K562 (cell line): ENCODE data around the gene SASH3. TPM values are rescaled to one million over a fixed set of nuclear protein-coding genes. Genes with fewer than 3 reads are reported as not detected.

Source experiments
- ATAC-seq: fragments of 200-7000 bp; cut with Tn5 transposase; 3 replicates; pipeline ENCODE4 v1.9.1; 2020; ENCODE audit warnings: moderate library complexity
- BruUV-seq: library from RNA; stranded (reverse); fragments of 400-500 nt; replicated peaks from 2 replicates; lab custom pipeline; 2021; lab: Mats Ljungman, UMichigan
- CTCF ChIA-PET: fragments of 300-600 bp; formaldehyde crosslinking; extraction: SDS; loops from one replicate; lab custom pipeline; 2021; ENCODE audit warnings: low intra/inter-chr PET ratio; lab: Yijun Ruan, JAX
- POLR2A ChIA-PET: fragments of 300-600, 350-650 bp; sonication (Branson Sonifier 250); formaldehyde crosslinking; extraction: SDS; loops from one replicate; lab custom pipeline; 2021; ENCODE audit warnings: antibody characterized with exemption, inconsistent platforms; lab: Yijun Ruan, JAX
- DNase-seq, 4 experiments: peaks; one replicate each; pipeline versions ENCODE4 v3.0.0 to v3.0.0-alpha.2; 2011 to 2018; ENCODE audit warnings: low spot score in 3 of 4, mixed read lengths in 3 of 4; ENCODE audit errors: extremely low read depth in 1 of 4
- FAIRE-seq: peaks from 2 replicates; lab custom pipeline; 2011; peaks lifted over from hg19 to GRCh38; lab: Jason Lieb, UNC
- H2AFZ ChIP-seq: 2 replicates; pipeline ENCODE4 v1.6.0; 2011; ENCODE audit warnings: low read depth, low read length, control low read depth, inconsistent platforms
- H3K27ac ChIP-seq: fragments of 200-600 bp; 3 replicates; pipeline ENCODE4 v1.8.0; 2011; ENCODE audit warnings: low read depth, mild to moderate bottlenecking, control low read depth, inconsistent platforms, low read length, moderate library complexity, mixed read lengths; ENCODE audit errors: extremely low read depth
- H3K27me3 ChIP-seq, 2 experiments: fragments of 300-600 bp in 1 of 2; 2 replicates in 1 of 2; 3 replicates in 1 of 2; pipeline versions ENCODE4 v1.6.0 to v1.8.0; 2011; ENCODE audit warnings: inconsistent platforms in 2 of 2, low read length in 2 of 2, mild to moderate bottlenecking in 1 of 2, mixed read lengths in 1 of 2, moderate library complexity in 1 of 2; ENCODE audit not compliant: control insufficient read depth in 2 of 2, insufficient read depth in 2 of 2
- H3K36me3 ChIP-seq: fragments of 300-600 bp; 3 replicates; pipeline ENCODE4 v1.8.0; 2011; ENCODE audit warnings: mild to moderate bottlenecking, low read length, inconsistent platforms; ENCODE audit not compliant: control insufficient read depth, insufficient read depth
- H3K4me1 ChIP-seq, 2 experiments: fragments of 200-600 bp in 1 of 2; replicated peaks in 1 of 2; 2 replicates in 1 of 2; 3 replicates in 1 of 2; pipeline versions ENCODE4 v1.5.1 to v1.8.0; 2011; ENCODE audit warnings: inconsistent platforms in 2 of 2, low read length in 2 of 2, mild to moderate bottlenecking in 1 of 2, mixed read lengths in 1 of 2, moderate library complexity in 1 of 2; ENCODE audit not compliant: control insufficient read depth in 2 of 2, insufficient read depth in 2 of 2
- H3K4me2 ChIP-seq: 2 replicates; pipeline ENCODE4 v1.6.1; 2011; ENCODE audit warnings: low read length, control low read depth, inconsistent platforms, mixed read lengths; ENCODE audit not compliant: insufficient read depth
- H3K4me3 ChIP-seq: fragments of 200-600 bp; sonication (generic), shearing (Covaris generic); 2 replicates; pipeline ENCODE4 v1.5.1; 2016; ENCODE audit warnings: control low read depth, inconsistent platforms
- H3K79me2 ChIP-seq: fragments of 200-600 bp; 3 replicates; pipeline ENCODE4 v1.8.0; 2011; ENCODE audit warnings: low read length, inconsistent platforms; ENCODE audit not compliant: control insufficient read depth, insufficient read depth
- H3K9ac ChIP-seq, 2 experiments: 2 replicates each; pipeline versions ENCODE4 v1.6.0 to v1.6.1; 2011; ENCODE audit warnings: low read depth in 2 of 2, low read length in 2 of 2, control low read depth in 1 of 2, inconsistent platforms in 1 of 2, mild to moderate bottlenecking in 1 of 2, mixed read lengths in 1 of 2; ENCODE audit not compliant: insufficient read depth in 1 of 2
- H3K9me1 ChIP-seq: one replicate; pipeline ENCODE4 v1.6.0; 2011; ENCODE audit warnings: inconsistent platforms, mild to moderate bottlenecking, low read length, moderate library complexity; ENCODE audit not compliant: control insufficient read depth, insufficient read depth
- H3K9me3 ChIP-seq: replicated peaks from 2 replicates; pipeline ENCODE4 v1.5.1; 2011; ENCODE audit warnings: low read depth, low read length, inconsistent platforms; ENCODE audit not compliant: control insufficient read depth, insufficient read depth
- H4K20me1 ChIP-seq: replicated peaks from 2 replicates; pipeline ENCODE4 v1.6.1; 2011; ENCODE audit warnings: low read length, inconsistent platforms, mixed read lengths; ENCODE audit not compliant: control insufficient read depth, insufficient read depth
- KDM5B ChIP-seq: fragments of 200-600 bp; sonication (generic); IDR thresholded peaks from 2 replicates; pipeline ENCODE4 v1.6.1; 2012; ENCODE audit warnings: low read depth, mild to moderate bottlenecking, moderate library complexity, low read length, control low read depth, inconsistent platforms; ENCODE audit not compliant: insufficient replicate concordance
- WGBS: fragments of 100-300 bp; shearing (Covaris generic); methylation state at CpG from one replicate; pipeline ENCODE4 v1.1.6; 2016; ENCODE audit warnings: low coverage, mixed read lengths; ENCODE audit not compliant: insufficient coverage; ENCODE audit errors: missing lambda C conversion rate; 5-methylcytosine and 5-hydroxymethylcytosine counted together
- in situ Hi-C: fragments of 300-500 bp; cut with MboI; formaldehyde crosslinking; loops from 4 replicates; pipeline ENCODE4 v1.15.0; 2018; ENCODE audit warnings: inconsistent platforms, mixed read lengths
- intact Hi-C: fragments of 100-400 bp; cut with micrococcal nuclease; formaldehyde crosslinking; loops from 2 replicates; pipeline ENCODE4 v1.14.2; 2022
- polyA plus RNA-seq, 8 experiments: library from polyadenylated mRNA; depleted of rRNA in 4 of 8; stranded (reverse) in 5 of 8; unstranded in 3 of 8; fragments of >200 nt; fragmentation: Nextera tagmentation in 2 of 8; fragmentation: Illumina TruSeq in 1 of 8; extraction: Ambion mirVana in 2 of 8; extraction: Trizol in 1 of 8; gene quantifications; 2 replicates each; pipeline versions ENCODE4 v1.2.1 to v1.2.3, GENCODE V29; 2011 to 2014; ENCODE audit warnings: inconsistent platforms in 1 of 8, missing spikeins in 1 of 8
- total RNA-seq, 7 experiments: library from RNA; depleted of rRNA in 6 of 7; stranded (reverse); fragments of >200 nt in 6 of 7; fragmentation: Illumina TruSeq in 2 of 7; extraction: Trizol in 2 of 7; gene quantifications; 2 replicates each; pipeline versions ENCODE4 v1.2.1 to v1.2.3, GENCODE V29; 2011 to 2021; ENCODE audit warnings: low replicate concordance in 1 of 7
- TF ChIP-seq, protein P1 (sequence below): IDR thresholded peaks from 2 replicates; pipeline ENCODE4 v1.6.1; 2016; ENCODE audit warnings: missing genetic modification characterization, missing compliant biosample characterization

Gene SASH3
- total and polyA plus RNA-seq, 9 of the 15 experiments (the other 6 are each of a cell fraction or from before 2014, with no cell fraction given), result 0.03 to 0.72 (median 0.08) TPM

DNA sequence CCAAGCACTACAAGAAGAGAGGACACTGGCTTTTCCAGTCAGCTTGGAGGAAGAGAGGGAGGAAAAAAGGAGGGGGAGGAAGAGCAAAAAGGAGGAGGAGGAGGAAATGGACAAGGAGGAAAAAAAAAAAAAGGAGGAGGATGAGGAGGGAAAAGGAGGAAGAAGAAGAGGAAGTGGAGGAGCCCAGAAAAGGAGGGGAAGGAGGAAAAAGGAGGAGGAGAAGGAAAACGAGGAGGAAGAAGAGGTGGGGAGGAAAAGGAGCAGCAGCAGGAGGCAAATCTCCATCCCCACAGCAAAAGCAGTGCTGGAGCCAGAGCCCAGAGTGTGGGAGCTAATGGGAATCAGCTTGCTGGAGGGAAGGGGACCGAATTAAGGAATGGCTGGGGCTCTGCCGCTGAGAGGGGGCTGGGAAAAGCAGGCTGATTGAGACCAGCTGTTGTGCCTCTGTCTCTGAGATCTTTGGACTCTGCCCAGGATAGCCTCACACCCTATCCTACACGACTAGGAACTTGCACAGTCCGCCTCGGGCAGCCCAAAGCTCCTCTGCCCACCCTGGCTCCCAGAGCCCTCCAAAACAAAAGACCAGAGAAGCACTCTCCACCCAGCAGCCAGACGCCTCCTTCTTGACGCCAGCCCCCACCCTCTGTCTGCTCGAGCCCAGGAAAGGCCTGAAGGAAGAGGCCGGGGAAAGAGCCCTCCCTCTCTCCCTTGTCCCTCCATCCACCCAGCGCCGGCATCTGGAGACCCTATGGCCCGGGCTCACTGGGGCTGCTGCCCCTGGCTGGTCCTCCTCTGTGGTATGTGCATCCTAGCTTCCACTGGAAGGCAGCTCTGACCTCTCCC lies 41.1 kb upstream of the SASH3 start, which contains the start of gene XPNPEP2:
Gene XPNPEP2, plus strand, starts transcription at position 514 of the 843 bp plus-strand sequence. Its CDS starts 235 bp downstream, at position 749.
- peak within 1 kb of the TSS; percentile 44; the same call in 1 of the 2 replicates for H2AFZ ChIP-seq
- no peak for FAIRE-seq

More for the DNA sequence above, 41.1 kb upstream of the SASH3 start, which contains the start of gene XPNPEP2:
- POLR2A ChIA-PET, result interaction anchor here (0.8 kb wide), 1 partner anchor 12 kb away, joined by 4 read pairs; no protein-coding TSS in a partner anchor
- Histone ChIP-seq H3K79me2 (no peaks in the 10 kb centered on the region), H3K9ac (peak within 1 kb of the TSS in 1 of 2 experiments; percentile 9; a peak in 1 of 4 replicates), H3K27me3 (peaks cover 0 to 9% of the 10 kb centered on the region in 2 experiments; a peak in 3 of 5 replicates), H3K4me1 (peaks cover 8% of the 10 kb centered on the region in 2 experiments; a peak in 2 of 5 replicates), H3K9me3 (no peaks in the 10 kb centered on the region), H3K4me3 (no peak within 1 kb of the TSS), H4K20me1 (no peaks in the 10 kb centered on the region), H3K27ac (no peak within 1 kb of the TSS), H3K9me1 (no peaks in the 10 kb centered on the region), H3K4me2 (no peak within 1 kb of the TSS; the same call in 1 of the 2 replicates), H3K36me3 (no peaks in the 10 kb centered on the region)
- no peak for DNase-seq
- in situ Hi-C loops, result no loop called here
- WGBS, result 34% methylated on average over 8 of the region's 13 CpGs
- ATAC-seq, result peak; percentile 14; the same call in 2 of the 3 replicates
- no TSS peak for BruUV-seq
- intact Hi-C loops, result no loop called here
- TF ChIP-seq KDM5B, result no peak
- TF ChIP-seq, protein P1, sequence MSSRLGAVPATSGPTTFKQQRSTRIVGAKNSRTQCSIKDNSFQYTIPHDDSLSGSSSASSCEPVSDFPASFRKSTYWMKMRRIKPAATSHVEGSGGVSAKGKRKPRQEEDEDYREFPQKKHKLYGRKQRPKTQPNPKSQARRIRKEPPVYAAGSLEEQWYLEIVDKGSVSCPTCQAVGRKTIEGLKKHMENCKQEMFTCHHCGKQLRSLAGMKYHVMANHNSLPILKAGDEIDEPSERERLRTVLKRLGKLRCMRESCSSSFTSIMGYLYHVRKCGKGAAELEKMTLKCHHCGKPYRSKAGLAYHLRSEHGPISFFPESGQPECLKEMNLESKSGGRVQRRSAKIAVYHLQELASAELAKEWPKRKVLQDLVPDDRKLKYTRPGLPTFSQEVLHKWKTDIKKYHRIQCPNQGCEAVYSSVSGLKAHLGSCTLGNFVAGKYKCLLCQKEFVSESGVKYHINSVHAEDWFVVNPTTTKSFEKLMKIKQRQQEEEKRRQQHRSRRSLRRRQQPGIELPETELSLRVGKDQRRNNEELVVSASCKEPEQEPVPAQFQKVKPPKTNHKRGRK (tag), result peak; percentile 94
- CTCF ChIA-PET, result no interaction called here
